ENCODE results near the gene MTREX.

The MTREX gene

GRCh38 chr5:55343107-55343506, 35.3 kb downstream of the MTREX start:
- Histone ChIP-seq H3K4me1 (ENCODE audit: insufficient read depth, low read length) (no peaks in the 10 kb centered on the region), H3K9me3 (ENCODE audit: control insufficient read depth, insufficient read depth, low read length) (no peaks in the 10 kb centered on the region), H3K36me3 (ENCODE audit: insufficient read depth, low read length) (peaks cover 17% of the 10 kb centered on the region), H3K9ac (ENCODE audit: low read depth, low read length) (no peak overlapping the region)

- Histone ChIP-seq H3K9ac (ENCODE audit: low read depth, low read length) (no peak overlapping the region), H3K9me3 (ENCODE audit: control insufficient read depth, insufficient read depth, low read length) (no peaks in the 10 kb centered on the region), H3K36me3 (ENCODE audit: insufficient read depth, low read length) (peaks cover 20% of the 10 kb centered on the region), H3K4me1 (ENCODE audit: insufficient read depth, low read length) (no peaks in the 10 kb centered on the region)
Observed at GRCh38 chr5:55343609-55344008, 35.8 kb downstream of the MTREX start.

GRCh38 chr5:55344392-55344992, 36.7 kb downstream of the MTREX start:
- Histone ChIP-seq H3K9me3 (ENCODE audit: control insufficient read depth, insufficient read depth, low read length) (no peaks in the 10 kb centered on the region), H3K36me3 (ENCODE audit: insufficient read depth, low read length) (peaks cover 20% of the 10 kb centered on the region)

GRCh38 chr5:55345327-55345726, 37.5 kb downstream of the MTREX start:
- no peaks in the 10 kb centered on the region for H3K4me1 ChIP-seq (ENCODE audit: insufficient read depth, low read length)
- no peak overlapping the region for H3K9ac ChIP-seq (ENCODE audit: low read depth, low read length)
- peaks cover 20% of the 10 kb centered on the region for H3K36me3 ChIP-seq (ENCODE audit: insufficient read depth, low read length)

More at GRCh38 chr5:55344392-55344992, 36.7 kb downstream of the MTREX start:
- Histone ChIP-seq H3K9ac (ENCODE audit: low read depth, low read length) (no peak overlapping the region), H3K4me1 (ENCODE audit: insufficient read depth, low read length) (no peaks in the 10 kb centered on the region)

GRCh38 chr5:55347786-55348185, 40.0 kb downstream of the MTREX start:
- H3K36me3 ChIP-seq (ENCODE audit: insufficient read depth, low read length), result peaks cover 18% of the 10 kb centered on the region
- H3K4me1 ChIP-seq (ENCODE audit: insufficient read depth, low read length), result no peaks in the 10 kb centered on the region
- no peaks in the 10 kb centered on the region for H3K9me3 ChIP-seq (ENCODE audit: control insufficient read depth, insufficient read depth, low read length)
- no peak overlapping the region for H3K9ac ChIP-seq (ENCODE audit: low read depth, low read length)

More at GRCh38 chr5:55345327-55345726, 37.5 kb downstream of the MTREX start:
- no peaks in the 10 kb centered on the region for H3K9me3 ChIP-seq (ENCODE audit: control insufficient read depth, insufficient read depth, low read length)

- peaks cover 26% of the 10 kb centered on the region for H3K36me3 ChIP-seq (ENCODE audit: insufficient read depth, low read length)
- no peaks in the 10 kb centered on the region for H3K9me3 ChIP-seq (ENCODE audit: control insufficient read depth, insufficient read depth, low read length)
- no peak overlapping the region for H3K9ac ChIP-seq (ENCODE audit: low read depth, low read length)
- H3K4me1 ChIP-seq (ENCODE audit: insufficient read depth, low read length), result no peaks in the 10 kb centered on the region
Observed at GRCh38 chr5:55350754-55351153, 43.0 kb downstream of the MTREX start.

GRCh38 chr5:55356896-55357295, 49.1 kb downstream of the MTREX start:
- Histone ChIP-seq H3K36me3 (ENCODE audit: insufficient read depth, low read length) (peaks cover 21% of the 10 kb centered on the region), H3K9me3 (ENCODE audit: control insufficient read depth, insufficient read depth, low read length) (no peaks in the 10 kb centered on the region; the same call in none of the 2 replicates), H3K4me1 (ENCODE audit: insufficient read depth, low read length) (no peaks in the 10 kb centered on the region), H3K9ac (ENCODE audit: low read depth, low read length) (no peak overlapping the region)

- no peaks in the 10 kb centered on the region; the same call in none of the 2 replicates for H3K9me3 ChIP-seq (ENCODE audit: control insufficient read depth, insufficient read depth, low read length)
- no peak overlapping the region for H3K9ac ChIP-seq (ENCODE audit: low read depth, low read length)
- no peaks in the 10 kb centered on the region; the same call in 1 of the 2 replicates for H3K4me1 ChIP-seq (ENCODE audit: insufficient read depth, low read length)
- H3K36me3 ChIP-seq (ENCODE audit: insufficient read depth, low read length), result peaks cover 10% of the 10 kb centered on the region
Observed at GRCh38 chr5:55360190-55360589, 52.4 kb downstream of the MTREX start.

- Histone ChIP-seq H3K4me1 (ENCODE audit: insufficient read depth, low read length) (no peaks in the 10 kb centered on the region; the same call in 1 of the 2 replicates), H3K9ac (ENCODE audit: low read depth, low read length) (no peak overlapping the region), H3K36me3 (ENCODE audit: insufficient read depth, low read length) (peaks cover 2% of the 10 kb centered on the region), H3K9me3 (ENCODE audit: control insufficient read depth, insufficient read depth, low read length) (no peaks in the 10 kb centered on the region; the same call in none of the 2 replicates)
Observed at GRCh38 chr5:55363856-55364255, 56.1 kb downstream of the MTREX start.

GRCh38 chr5:55364537-55365055, 56.8 kb downstream of the MTREX start:
- no peaks in the 10 kb centered on the region; the same call in none of the 2 replicates for H3K9me3 ChIP-seq (ENCODE audit: control insufficient read depth, insufficient read depth, low read length)
- H3K9ac ChIP-seq (ENCODE audit: low read depth, low read length), result no peak overlapping the region
- H3K4me1 ChIP-seq (ENCODE audit: insufficient read depth, low read length), result no peaks in the 10 kb centered on the region; the same call in 1 of the 2 replicates
- H3K36me3 ChIP-seq (ENCODE audit: insufficient read depth, low read length), result no peaks in the 10 kb centered on the region; the same call in 1 of the 2 replicates

GRCh38 chr5:55370291-55370925, 62.6 kb downstream of the MTREX start:
- Histone ChIP-seq H3K4me1 (ENCODE audit: insufficient read depth, low read length) (no peaks in the 10 kb centered on the region), H3K9me3 (ENCODE audit: control insufficient read depth, insufficient read depth, low read length) (peaks cover 12% of the 10 kb centered on the region), H3K36me3 (ENCODE audit: insufficient read depth, low read length) (peaks cover 6% of the 10 kb centered on the region; the same call in 1 of the 2 replicates), H3K9ac (ENCODE audit: low read depth, low read length) (no peak overlapping the region)

- H3K9ac ChIP-seq (ENCODE audit: low read depth, low read length), result no peak overlapping the region
- H3K4me1 ChIP-seq (ENCODE audit: insufficient read depth, low read length), result no peaks in the 10 kb centered on the region
- peaks cover 12% of the 10 kb centered on the region for H3K9me3 ChIP-seq (ENCODE audit: control insufficient read depth, insufficient read depth, low read length)
- peaks cover 6% of the 10 kb centered on the region; the same call in 1 of the 2 replicates for H3K36me3 ChIP-seq (ENCODE audit: insufficient read depth, low read length)
Observed at GRCh38 chr5:55371145-55371544, 63.4 kb downstream of the MTREX start.

GRCh38 chr5:55372130-55372925, 64.5 kb downstream of the MTREX start:
- Histone ChIP-seq H3K36me3 (ENCODE audit: insufficient read depth, low read length) (peaks cover 6% of the 10 kb centered on the region; the same call in 1 of the 2 replicates), H3K9me3 (ENCODE audit: control insufficient read depth, insufficient read depth, low read length) (peaks cover 12% of the 10 kb centered on the region), H3K4me1 (ENCODE audit: insufficient read depth, low read length) (no peaks in the 10 kb centered on the region), H3K9ac (ENCODE audit: low read depth, low read length) (no peak overlapping the region)

- Histone ChIP-seq H3K4me1 (ENCODE audit: insufficient read depth, low read length) (no peaks in the 10 kb centered on the region), H3K36me3 (ENCODE audit: insufficient read depth, low read length) (0 out of 2 replicates have a peak, but pooled peaks cover 4% of the 10 kb centered on the region), H3K9ac (ENCODE audit: low read depth, low read length) (no peak overlapping the region), H3K9me3 (ENCODE audit: control insufficient read depth, insufficient read depth, low read length) (no peaks in the 10 kb centered on the region; the same call in none of the 2 replicates)
Observed at GRCh38 chr5:55377810-55378209, 70.0 kb downstream of the MTREX start.

Measured in ES-I3 (cell line).